Measurements from ENCODE around the gene TTC9B.

DNA sequence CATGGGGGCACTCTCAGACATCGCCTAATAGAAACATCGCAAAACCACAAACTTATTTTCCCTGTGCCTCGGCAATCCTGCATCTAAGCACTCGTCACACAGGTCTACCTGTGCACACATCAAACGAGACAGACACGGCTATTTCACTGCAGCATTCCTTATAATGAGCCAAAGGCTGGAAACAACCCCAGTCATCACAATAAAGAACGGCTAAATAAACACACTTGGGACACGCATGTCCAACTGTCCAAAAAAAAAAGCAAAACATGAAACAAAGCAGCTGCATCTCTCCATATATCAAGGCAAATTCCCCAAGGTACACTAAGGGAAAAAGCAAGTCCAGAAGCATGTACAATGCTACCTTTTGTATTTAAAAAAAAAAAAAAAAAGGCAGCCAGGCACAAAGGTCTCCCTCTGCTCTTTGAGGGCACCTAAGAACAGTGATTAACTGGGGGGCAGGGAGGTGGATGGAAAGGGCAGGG is 35.5 kb upstream of the TTC9B start:
- TF ChIP-seq, protein P1, sequence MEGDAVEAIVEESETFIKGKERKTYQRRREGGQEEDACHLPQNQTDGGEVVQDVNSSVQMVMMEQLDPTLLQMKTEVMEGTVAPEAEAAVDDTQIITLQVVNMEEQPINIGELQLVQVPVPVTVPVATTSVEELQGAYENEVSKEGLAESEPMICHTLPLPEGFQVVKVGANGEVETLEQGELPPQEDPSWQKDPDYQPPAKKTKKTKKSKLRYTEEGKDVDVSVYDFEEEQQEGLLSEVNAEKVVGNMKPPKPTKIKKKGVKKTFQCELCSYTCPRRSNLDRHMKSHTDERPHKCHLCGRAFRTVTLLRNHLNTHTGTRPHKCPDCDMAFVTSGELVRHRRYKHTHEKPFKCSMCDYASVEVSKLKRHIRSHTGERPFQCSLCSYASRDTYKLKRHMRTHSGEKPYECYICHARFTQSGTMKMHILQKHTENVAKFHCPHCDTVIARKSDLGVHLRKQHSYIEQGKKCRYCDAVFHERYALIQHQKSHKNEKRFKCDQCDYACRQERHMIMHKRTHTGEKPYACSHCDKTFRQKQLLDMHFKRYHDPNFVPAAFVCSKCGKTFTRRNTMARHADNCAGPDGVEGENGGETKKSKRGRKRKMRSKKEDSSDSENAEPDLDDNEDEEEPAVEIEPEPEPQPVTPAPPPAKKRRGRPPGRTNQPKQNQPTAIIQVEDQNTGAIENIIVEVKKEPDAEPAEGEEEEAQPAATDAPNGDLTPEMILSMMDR (IDR thresholded peaks at IDR 0.05 in 4 of 5, conservative IDR thresholded peaks at IDR 0.05 in 1 of 5), result no peak
- no peak for TF ChIP-seq POLR2A (IDR thresholded peaks at IDR 0.05)

Data from gastrocnemius medialis (tissue), 4 donors.